Activated gamma-delta T cell treated with anti-CD3 and anti-CD28 coated beads, Interleukin-2, amount 50 U/mL, for 16 hours (primary cell): Measurements from ENCODE around the gene SF3B2.

ENCODE experiments used
- DNase-seq: peaks from one replicate; pipeline ENCODE4 v3.0.0-alpha.2; 2020; ENCODE audit warnings: low read depth

SF3B2 gene

DNA sequence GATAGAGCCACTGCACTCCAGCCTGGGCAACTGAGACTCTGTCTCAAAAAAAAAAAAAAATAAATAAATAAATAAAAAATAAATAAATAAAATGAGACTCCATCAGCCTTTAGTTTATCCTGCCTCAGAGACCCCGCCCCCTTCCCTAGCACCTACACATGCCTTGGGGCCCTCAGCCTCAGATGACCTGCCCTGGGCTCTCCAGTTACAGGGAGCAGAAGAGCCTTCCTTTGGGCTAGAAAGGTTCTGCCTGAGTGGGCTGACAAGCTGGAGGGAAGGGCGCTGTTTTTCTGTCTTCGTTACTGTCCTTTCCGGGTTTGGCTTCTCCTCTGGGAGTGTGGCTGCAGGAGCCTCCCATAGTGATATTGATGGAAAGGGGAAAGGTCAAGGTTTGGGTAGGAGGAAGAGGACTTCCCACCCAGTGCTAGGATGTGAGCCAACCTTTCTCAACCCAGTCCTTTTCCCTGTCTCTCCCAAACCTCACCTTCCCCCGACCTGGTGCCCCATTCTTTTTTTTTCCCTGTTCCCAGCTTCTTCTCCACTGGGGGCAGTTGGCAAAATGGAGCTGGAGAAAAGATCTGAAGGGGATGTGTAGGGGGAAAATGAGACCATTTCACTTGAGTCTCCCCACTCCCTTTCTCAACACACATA lies 1.5 kb upstream of the SF3B2 start:
- DNase-seq: no peak

DNA sequence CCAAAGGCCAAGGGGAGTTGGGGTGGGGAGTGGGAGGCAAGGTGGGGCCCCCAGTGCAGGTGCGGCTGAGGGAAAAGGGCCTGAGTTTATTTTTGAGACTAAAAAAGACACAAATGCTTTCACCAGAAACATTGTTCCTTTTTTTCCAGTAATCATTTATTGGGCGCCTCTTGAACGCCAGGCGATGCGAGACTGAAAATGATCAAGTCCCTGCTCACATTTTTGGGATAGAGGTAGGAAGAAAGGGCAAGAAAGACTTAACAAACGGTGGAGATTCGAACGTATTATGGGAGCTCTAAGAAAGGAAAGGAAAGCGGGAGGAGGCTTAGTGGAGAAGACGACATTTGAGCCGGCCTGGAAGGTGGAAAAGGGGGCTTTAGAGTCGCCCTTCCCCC lies 796 bp upstream of the SF3B2 start:
- no peak for DNase-seq

DNA sequence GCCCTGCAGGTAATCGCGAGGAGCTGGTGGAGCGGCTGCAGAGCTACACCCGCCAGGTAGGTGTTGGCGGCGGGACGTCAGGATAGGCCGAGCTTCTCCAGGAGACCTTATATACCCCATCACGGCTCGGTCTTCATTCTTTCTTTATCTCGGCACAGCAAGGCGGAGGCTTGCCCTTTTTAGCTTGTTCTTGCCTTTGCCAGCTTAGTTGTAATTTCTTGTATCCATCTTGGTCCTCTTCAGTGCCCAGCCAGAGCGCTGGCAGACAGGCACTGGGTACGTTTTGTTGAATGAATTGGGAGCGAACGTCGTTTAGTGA lies 459 bp downstream of the SF3B2 start:
- DNase-seq: no peak

- no peak for DNase-seq
These were observed 2.9 kb downstream of the SF3B2 start for GRCh38 chr11:66055021-66055420.

DNA sequence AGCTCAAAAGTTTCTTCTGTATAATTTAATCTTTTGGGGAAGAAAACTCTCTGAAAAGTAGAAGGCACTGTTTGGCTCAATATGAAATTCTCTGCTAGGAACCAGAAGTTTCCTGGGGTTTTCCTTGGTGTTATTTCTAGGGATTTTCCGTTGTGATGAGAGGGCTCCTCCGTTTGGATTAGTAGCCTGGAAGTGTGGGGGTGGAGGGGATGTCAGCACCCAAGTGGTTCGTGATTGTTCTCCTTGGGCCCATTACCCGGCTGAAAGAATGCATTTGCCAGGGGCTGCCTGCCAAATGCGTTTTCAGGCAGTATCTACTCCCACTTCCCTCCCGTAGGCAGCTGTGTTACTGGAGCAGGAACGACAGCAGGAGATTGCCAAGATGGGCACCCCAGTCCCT lies 4.3 kb downstream of the SF3B2 start:
- DNase-seq: no peak

DNA sequence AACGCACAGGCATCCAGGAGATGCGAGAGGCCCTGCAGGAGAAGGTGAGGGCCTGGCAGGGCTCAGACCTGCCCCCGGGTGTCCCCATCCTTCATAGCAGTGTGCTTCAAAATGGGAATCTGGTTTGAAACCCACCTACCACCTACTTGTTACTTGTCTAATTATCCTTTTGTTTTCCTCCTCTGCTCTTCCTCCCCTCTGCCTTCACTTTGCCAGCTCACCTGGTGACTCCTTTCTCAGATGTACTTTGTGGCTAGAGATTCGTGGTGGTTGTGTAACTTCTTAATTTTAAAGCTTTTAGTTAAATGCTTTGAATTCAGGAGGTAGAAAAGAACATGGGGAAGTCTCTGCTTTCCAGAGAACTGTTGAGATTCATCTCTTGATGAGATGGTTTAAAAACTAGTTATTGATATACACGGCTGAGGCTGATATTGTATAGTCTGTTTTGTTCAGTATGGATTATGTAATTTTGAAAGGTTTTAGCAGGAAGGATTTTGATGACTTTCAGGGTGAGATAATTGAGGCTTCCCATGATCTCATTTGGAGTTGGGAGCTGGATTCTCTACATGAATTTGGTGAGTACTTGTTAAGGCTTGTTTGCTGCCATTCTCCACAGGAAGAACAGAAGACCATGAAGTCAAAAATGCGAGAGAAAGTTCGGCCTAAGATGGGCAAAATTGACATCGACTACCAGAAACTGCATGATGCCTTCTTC lies 8.0 kb downstream of the SF3B2 start:
- no peak for DNase-seq

- DNase-seq: no peak
These were observed 9.1 kb downstream of the SF3B2 start for GRCh38 chr11:66061268-66061667.

GRCh38 chr11:66062408-66062807 lies 10.2 kb downstream of the SF3B2 start:
- DNase-seq: no peak

- no peak for DNase-seq
These were observed 11.7 kb downstream of the SF3B2 start for GRCh38 chr11:66063900-66064299.

- no peak for DNase-seq
These were observed 12.4 kb downstream of the SF3B2 start for GRCh38 chr11:66064571-66064970.

DNA sequence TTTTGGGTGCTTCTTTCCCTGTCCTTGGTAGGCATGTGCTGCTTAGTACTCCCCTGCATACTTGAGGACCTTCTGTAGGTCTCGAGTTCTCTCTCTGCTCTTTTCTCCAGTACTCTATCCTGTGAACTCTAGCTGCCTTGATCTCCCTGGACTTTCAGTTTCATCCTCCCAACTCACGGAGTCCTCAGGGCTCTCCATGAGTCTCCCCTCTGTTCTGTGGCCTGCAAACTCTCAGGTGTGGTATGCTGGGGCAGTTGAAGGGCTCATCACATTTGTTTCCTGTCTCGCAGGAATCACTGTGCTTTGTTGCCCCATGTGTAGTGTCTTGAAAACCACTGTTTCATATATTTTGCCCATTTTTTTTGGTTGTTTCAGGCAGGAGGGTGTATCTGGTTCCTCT lies 14.6 kb downstream of the SF3B2 start:
- no peak for DNase-seq

DNA sequence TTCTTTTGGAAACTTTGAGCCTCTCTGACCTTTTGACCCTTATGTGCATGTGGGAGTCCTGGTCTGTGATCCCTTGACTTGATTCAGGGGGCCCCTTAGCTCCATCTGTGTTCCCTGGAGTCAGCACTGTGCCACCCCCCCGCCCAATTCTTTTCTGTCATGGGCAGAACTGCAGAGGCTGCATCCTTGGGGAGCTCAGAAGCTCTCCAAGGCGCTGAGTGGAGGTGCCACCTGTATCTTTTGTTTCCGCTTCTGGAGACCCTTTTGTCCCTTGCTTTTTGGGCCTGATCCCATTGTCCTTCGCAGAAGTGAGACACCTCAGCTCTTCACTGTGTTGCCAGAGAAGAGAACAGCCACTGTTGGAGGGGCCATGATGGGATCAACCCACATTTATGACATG lies 15.5 kb downstream of the SF3B2 start:
- no peak for DNase-seq

DNA sequence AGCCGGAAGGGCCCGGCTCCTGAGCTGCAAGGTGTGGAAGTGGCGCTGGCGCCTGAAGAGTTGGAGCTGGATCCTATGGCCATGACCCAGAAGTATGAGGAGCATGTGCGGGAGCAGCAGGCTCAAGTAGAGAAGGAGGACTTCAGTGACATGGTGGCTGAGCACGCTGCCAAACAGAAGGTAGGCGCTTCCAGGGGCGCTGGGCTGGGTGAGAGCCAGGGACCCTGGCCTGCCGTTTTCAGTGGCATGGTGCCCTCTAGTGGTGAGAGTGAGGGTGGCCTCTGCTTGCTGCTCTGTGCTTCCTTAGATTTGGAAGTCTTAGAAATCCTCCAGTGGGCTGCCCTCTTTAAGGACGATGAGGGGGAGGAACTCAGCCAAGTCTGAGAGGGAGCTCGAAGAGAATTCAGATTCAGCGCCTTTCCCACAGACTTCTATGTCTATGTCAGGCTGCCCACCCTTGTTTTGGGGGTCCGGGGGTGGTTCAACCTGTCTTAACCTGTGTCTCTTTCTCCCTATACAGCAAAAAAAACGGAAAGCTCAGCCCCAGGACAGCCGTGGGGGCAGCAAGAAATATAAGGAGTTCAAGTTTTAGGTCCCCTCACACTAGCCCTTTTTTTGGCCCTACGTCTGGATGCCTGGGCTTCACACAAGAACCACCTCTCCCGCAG lies 16.1 kb downstream of the SF3B2 start:
- peak; percentile 69 for DNase-seq

GRCh38 chr11:66068923-66069714 lies 17.0 kb downstream of the SF3B2 start:
- DNase-seq: no peak

- DNase-seq: peak; percentile 74
These were observed 17.8 kb downstream of the SF3B2 start, which contains the start of gene PACS1 for GRCh38 chr11:66069715-66070603. TSS of gene PACS1 (plus strand) at chr11:66070272. CDS start at chr11:66070487, 215 bp downstream.

DNA sequence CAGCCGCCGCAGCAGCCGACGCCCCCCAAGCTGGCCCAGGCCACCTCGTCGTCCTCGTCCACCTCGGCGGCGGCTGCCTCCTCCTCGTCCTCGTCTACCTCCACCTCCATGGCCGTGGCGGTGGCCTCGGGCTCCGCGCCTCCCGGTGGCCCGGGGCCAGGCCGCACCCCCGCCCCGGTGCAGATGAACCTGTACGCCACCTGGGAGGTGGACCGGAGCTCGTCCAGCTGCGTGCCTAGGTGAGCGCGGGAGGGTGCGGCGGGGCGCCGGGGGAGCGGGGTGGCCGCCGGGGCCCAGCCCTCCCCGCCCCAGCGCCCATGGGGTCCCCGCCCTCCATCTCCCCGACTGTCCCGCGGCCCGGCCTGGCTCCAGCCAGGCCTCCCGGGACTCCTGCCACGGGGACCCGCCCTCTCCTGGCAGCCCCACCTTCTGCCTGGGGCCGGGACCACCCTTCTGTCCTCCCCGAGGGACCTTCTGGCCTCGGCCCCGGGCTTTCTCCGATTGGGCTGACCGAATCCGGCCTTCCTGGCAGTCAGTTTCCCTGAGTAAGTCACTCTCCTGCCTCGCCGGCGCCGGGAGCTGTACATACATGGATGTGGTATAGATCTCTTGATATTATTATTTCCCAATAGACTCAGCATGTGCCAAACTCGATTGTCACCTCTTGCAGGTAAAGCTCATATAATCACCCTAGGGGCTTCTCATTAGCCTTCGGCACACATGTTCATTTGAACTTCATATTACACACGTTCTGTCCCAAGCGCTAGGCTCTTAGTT lies 18.6 kb downstream of the SF3B2 start:
- no peak for DNase-seq

GRCh38 chr11:66071381-66071801 lies 19.2 kb downstream of the SF3B2 start:
- no peak for DNase-seq

DNA sequence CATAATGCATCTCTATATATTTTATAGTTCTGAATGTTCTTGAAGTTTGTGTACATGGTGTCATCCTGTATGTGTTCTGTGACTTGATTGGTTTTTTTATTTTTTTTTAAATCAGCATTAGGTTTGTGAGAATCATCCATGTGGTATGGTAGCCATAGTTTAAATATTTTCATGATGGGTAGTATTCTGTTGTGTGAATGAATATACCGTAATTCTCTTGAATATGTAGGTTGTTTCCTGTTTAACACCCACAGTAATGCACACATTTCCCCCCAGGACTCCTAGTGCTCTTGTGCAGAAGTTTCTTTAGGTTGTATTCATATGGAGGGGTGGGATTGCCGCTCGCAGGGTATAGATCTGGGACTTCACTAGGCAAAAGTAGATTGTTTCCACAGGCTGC lies 19.9 kb downstream of the SF3B2 start:
- DNase-seq: no peak

- DNase-seq: no peak
These were observed 20.4 kb downstream of the SF3B2 start for GRCh38 chr11:66072518-66072917.

GRCh38 chr11:66073669-66074068 lies 21.5 kb downstream of the SF3B2 start:
- no peak for DNase-seq

DNA sequence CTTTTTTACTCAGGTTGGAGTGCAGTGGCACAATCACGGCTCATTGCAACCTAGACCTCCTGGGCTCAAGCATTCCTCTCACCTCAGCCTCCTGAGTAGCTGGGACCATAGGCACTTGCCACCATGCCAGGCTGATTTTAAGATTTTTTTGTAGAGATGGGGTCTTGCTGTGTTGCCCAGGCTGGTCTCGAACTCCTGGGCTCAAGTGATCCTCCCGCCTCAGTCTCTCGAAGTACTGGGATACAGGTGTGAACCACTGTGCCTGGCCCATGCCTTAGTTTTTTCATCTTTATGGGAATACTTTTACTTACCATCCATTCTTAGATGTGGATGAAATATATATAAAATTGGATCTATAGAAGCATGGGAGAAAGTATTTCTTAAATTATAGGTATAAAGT lies 23.1 kb downstream of the SF3B2 start:
- no peak for DNase-seq
